NB4 (cell line): Measurements from ENCODE around the gene SND1.

ENCODE experiments used
- DNase-seq: peaks from one replicate; pipeline ENCODE4 v3.0.0; 2010; ENCODE audit warnings: low read depth
- H3K4me3 ChIP-seq: one replicate; pipeline ENCODE4 v1.5.1; 2011; ENCODE audit warnings: mild to moderate bottlenecking, low read depth, low read length, moderate library complexity
- CTCF ChIP-seq: IDR thresholded peaks from one replicate; pipeline ENCODE4 v1.5.1; 2012; ENCODE audit warnings: low read depth, low read length
- MAX ChIP-seq: IDR thresholded peaks from 2 replicates; pipeline ENCODE4 v1.6.1; 2011; ENCODE audit warnings: low read depth, low read length
- MYC ChIP-seq: IDR thresholded peaks from 2 replicates; pipeline ENCODE4 v1.6.1; 2011; ENCODE audit warnings: low read depth, low read length
- POLR2A ChIP-seq: IDR thresholded peaks from 2 replicates; pipeline ENCODE4 v1.6.1; 2011; ENCODE audit warnings: mild to moderate bottlenecking; ENCODE audit not compliant: insufficient read length; ENCODE audit errors: extremely low read depth

SND1 gene

GRCh38 chr7:128084896-128085608 lies 433.1 kb downstream of the SND1 start:
- H3K4me3 ChIP-seq: no peak overlapping the region
- TF ChIP-seq MAX: no peak
- no peak for TF ChIP-seq MYC
- no peak for TF ChIP-seq POLR2A
- no peak for TF ChIP-seq CTCF
- no peak for DNase-seq

- no peak overlapping the region for H3K4me3 ChIP-seq
- no peak for DNase-seq
- TF ChIP-seq CTCF (no peak), MAX (no peak), MYC (no peak), POLR2A (no peak)
These were observed 438.5 kb downstream of the SND1 start for GRCh38 chr7:128090492-128090891.

GRCh38 chr7:128091106-128091505 lies 439.1 kb downstream of the SND1 start:
- DNase-seq: no peak
- TF ChIP-seq MYC (no peak), POLR2A (no peak), MAX (no peak), CTCF (no peak)
- H3K4me3 ChIP-seq: no peak overlapping the region

- no peak for DNase-seq
- H3K4me3 ChIP-seq: no peak overlapping the region
- TF ChIP-seq MYC: no peak
- no peak for TF ChIP-seq POLR2A
- TF ChIP-seq MAX: no peak
- no peak for TF ChIP-seq CTCF
These were observed 440.2 kb downstream of the SND1 start for GRCh38 chr7:128092221-128092620.

- DNase-seq: no peak
- no peak for TF ChIP-seq POLR2A
- TF ChIP-seq MYC: no peak
- no peak for TF ChIP-seq CTCF
- no peak for TF ChIP-seq MAX
These were observed 441.9 kb downstream of the SND1 start for GRCh38 chr7:128093614-128094570.

More at GRCh38 chr7:128093614-128094570, 441.9 kb downstream of the SND1 start:
- no peak overlapping the region for H3K4me3 ChIP-seq
